Smooth muscle cell (in vitro differentiated cells): ENCODE data around the gene CEBPZ. TPM values are rescaled to one million over a fixed set of nuclear protein-coding genes. Genes with fewer than 3 reads are reported as not detected.

Experiments
- DNase-seq: peaks from one replicate; lab custom pipeline; 2025; ENCODE audit not compliant: unreplicated experiment; lab: John Stamatoyannopoulos, UW
- H2AFZ ChIP-seq: fragments of 200-600 bp; sonication (generic); 2 replicates; pipeline ENCODE4 v1.6.0; 2016; ENCODE audit warnings: antibody characterized with exemption, low read depth, mild to moderate bottlenecking
- H3F3A ChIP-seq: fragments of 200-600 bp; sonication (generic); 2 replicates; pipeline ENCODE4 v1.6.0; 2017; ENCODE audit warnings: antibody characterized with exemption, low read depth
- H3K27ac ChIP-seq: fragments of 200-600 bp; sonication (generic); 2 replicates; pipeline ENCODE4 v1.5.1; 2016; ENCODE audit warnings: low read depth, mild to moderate bottlenecking
- H3K27me3 ChIP-seq: fragments of 200-600 bp; sonication (generic); 2 replicates; pipeline ENCODE4 v1.6.1; 2016; ENCODE audit warnings: low read depth, mild to moderate bottlenecking
- H3K36me3 ChIP-seq: fragments of 200-600 bp; sonication (generic); 2 replicates; pipeline ENCODE4 v1.5.1; 2016; ENCODE audit warnings: low read depth
- H3K4me1 ChIP-seq: fragments of 200-600 bp; sonication (generic); 2 replicates; pipeline ENCODE4 v1.5.1; 2016; ENCODE audit warnings: low read depth
- H3K4me2 ChIP-seq: fragments of 200-600 bp; sonication (generic); 2 replicates; pipeline ENCODE4 v1.6.0; 2016; ENCODE audit warnings: mild to moderate bottlenecking
- H3K4me3 ChIP-seq: fragments of 200-600 bp; sonication (generic); 2 replicates; pipeline ENCODE4 v1.5.1; 2016; ENCODE audit warnings: mild to moderate bottlenecking
- H3K79me2 ChIP-seq: fragments of 200-600 bp; sonication (generic); 2 replicates; pipeline ENCODE4 v1.6.0; 2016; ENCODE audit warnings: low read depth, mild to moderate bottlenecking
- H3K9ac ChIP-seq: fragments of 200-600 bp; sonication (generic); 2 replicates; pipeline ENCODE4 v1.6.0; 2016; ENCODE audit warnings: low read depth
- H3K9me3 ChIP-seq: fragments of 200-600 bp; sonication (generic); replicated peaks from 2 replicates; pipeline ENCODE4 v1.5.1; 2016; ENCODE audit warnings: low read depth
- H4K20me1 ChIP-seq: fragments of 200-600 bp; sonication (generic); 2 replicates; pipeline ENCODE4 v1.6.0; 2016; ENCODE audit warnings: low read depth
- CTCF ChIP-seq: fragments of 200-600 bp; sonication (generic); IDR thresholded peaks from 2 replicates; pipeline ENCODE4 v1.5.1; 2017; ENCODE audit warnings: borderline replicate concordance, mild to moderate bottlenecking, antibody characterized with exemption; ENCODE audit not compliant: insufficient read depth, poor library complexity, severe bottlenecking
- WGBS: methylation state at CpG from one replicate; pipeline ENCODE4 v1.1.7; 2016; ENCODE audit warnings: low lambda C conversion rate; 5-methylcytosine and 5-hydroxymethylcytosine counted together
- polyA plus RNA-seq: library from polyadenylated mRNA; unstranded; fragments of >200 nt; fragmentation: Nextera tagmentation; extraction: Ambion mirVana; gene quantifications from 2 replicates; pipeline ENCODE4 v1.2.1, GENCODE V29; 2016
- total RNA-seq: library from RNA; depleted of rRNA; stranded (reverse); fragments of >200 nt; gene quantifications from 2 replicates; pipeline ENCODE4 v1.2.3, GENCODE V29; 2014

The CEBPZ gene
- total and polyA plus RNA-seq, 2 experiments from 2014 or later: 18.9 to 41.8 TPM

DNA sequence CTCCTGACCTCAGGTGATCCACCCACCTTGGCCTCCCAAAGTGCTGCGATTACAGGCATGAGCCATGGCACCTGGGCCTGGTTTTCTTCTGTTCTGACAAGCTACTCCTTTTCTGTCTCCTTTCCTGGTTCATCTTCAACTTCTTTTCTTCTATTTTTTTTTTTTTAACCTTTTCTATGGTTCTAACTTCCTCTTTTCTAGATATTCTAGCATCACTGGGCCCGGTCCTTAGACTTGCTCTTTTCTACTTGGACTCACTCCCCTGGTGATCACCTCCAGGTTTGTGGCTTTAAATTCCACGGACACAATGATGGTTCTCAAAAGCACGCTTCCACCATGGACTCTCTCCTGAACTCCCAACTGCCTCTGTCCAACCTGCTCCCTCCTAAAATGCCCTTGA lies 76.6 kb downstream of the CEBPZ start:
- Histone ChIP-seq H3K79me2 (peaks cover 62% of the 10 kb centered on the region), H3K9ac (no peak overlapping the region), H3K36me3 (no peaks in the 10 kb centered on the region), H3K27me3 (no peaks in the 10 kb centered on the region), H2AFZ (no peak overlapping the region), H4K20me1 (peaks cover 25% of the 10 kb centered on the region), H3K27ac (no peak overlapping the region), H3F3A (no peaks in the 10 kb centered on the region), H3K4me1 (peaks cover 5% of the 10 kb centered on the region), H3K4me3 (no peak overlapping the region), H3K9me3 (no peaks in the 10 kb centered on the region), H3K4me2 (no peak overlapping the region)
- no peak for DNase-seq
- WGBS: 97% methylated on average over 4 of the region's 4 CpGs
- no peak for TF ChIP-seq CTCF

DNA sequence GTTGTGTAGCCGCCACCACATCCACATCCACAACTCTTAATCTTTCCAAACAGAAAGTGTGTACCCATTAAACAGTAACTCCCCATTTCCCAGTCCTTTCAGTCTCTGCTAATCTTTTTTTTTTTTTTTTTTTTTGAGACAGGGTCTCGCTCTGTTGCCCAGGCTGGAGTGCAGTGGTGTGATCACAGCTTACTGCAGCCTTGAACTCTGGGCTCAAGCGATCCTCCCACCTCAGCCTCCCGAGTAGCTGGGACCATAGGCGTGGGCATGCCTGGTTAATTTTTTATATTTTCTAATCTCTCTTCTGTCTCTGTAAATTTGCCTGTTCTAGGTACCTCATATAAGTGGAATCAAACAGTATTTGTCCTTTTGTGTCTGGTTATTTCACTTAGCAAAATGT lies 78.2 kb downstream of the CEBPZ start:
- H3K4me2 ChIP-seq: no peak overlapping the region
- DNase-seq: no peak
- no peaks in the 10 kb centered on the region for H3K36me3 ChIP-seq
- H3K9me3 ChIP-seq: no peaks in the 10 kb centered on the region
- peaks cover 62% of the 10 kb centered on the region for H3K79me2 ChIP-seq
- no peak overlapping the region for H3K4me3 ChIP-seq
- H3K4me1 ChIP-seq: peaks cover 5% of the 10 kb centered on the region
- 76% methylated on average over 5 of the region's 5 CpGs for WGBS
- no peaks in the 10 kb centered on the region for H3F3A ChIP-seq
- no peak for TF ChIP-seq CTCF
- no peak overlapping the region for H3K27ac ChIP-seq
- H2AFZ ChIP-seq: no peak overlapping the region
- H3K9ac ChIP-seq: no peak overlapping the region
- no peaks in the 10 kb centered on the region for H3K27me3 ChIP-seq
- H4K20me1 ChIP-seq: peaks cover 33% of the 10 kb centered on the region

Other genes with a start within 250 kb of the CEBPZ start
- 14.7 and 18.7 TPM in 2 replicates for gene HEATR5B, start 147.2 kb downstream of the CEBPZ start, total RNA-seq
- 4.4 and 7.0 TPM in 2 replicates for gene HEATR5B, start 147.2 kb downstream of the CEBPZ start, polyA plus RNA-seq
- gene GPATCH11, start 147.1 kb downstream of the CEBPZ start, total RNA-seq: 7.7 and 9.8 TPM in 2 replicates
- 3.9 TPM in 2 replicates for gene GPATCH11, start 147.1 kb downstream of the CEBPZ start, polyA plus RNA-seq
- gene EIF2AK2, start 74.6 kb downstream of the CEBPZ start, total RNA-seq: 24.6 and 32.9 TPM in 2 replicates
- 21.0 and 25.1 TPM in 2 replicates for gene EIF2AK2, start 74.6 kb downstream of the CEBPZ start, polyA plus RNA-seq
- gene SULT6B1, start 42.9 kb downstream of the CEBPZ start, total RNA-seq: not detected in 2 replicates
- not detected in 2 replicates for gene SULT6B1, start 42.9 kb downstream of the CEBPZ start, polyA plus RNA-seq
- gene CEBPZOS, start 35.1 kb downstream of the CEBPZ start, total RNA-seq: 9.5 and 10.8 TPM in 2 replicates
- gene CEBPZOS, start 35.1 kb downstream of the CEBPZ start, polyA plus RNA-seq: 7.8 and 10.1 TPM in 2 replicates
- gene NDUFAF7, start 62 bp upstream of the CEBPZ start, total RNA-seq: 14.5 and 46.9 TPM in 2 replicates
- 13.4 and 16.5 TPM in 2 replicates for gene NDUFAF7, start 62 bp upstream of the CEBPZ start, polyA plus RNA-seq
- 62.0 and 73.4 TPM in 2 replicates for gene PRKD3, start 93.2 kb upstream of the CEBPZ start, total RNA-seq
- 18.5 and 18.8 TPM in 2 replicates for gene PRKD3, start 93.2 kb upstream of the CEBPZ start, polyA plus RNA-seq
- gene QPCT, start 113.0 kb upstream of the CEBPZ start, total RNA-seq: 0.54 and 0.58 TPM in 2 replicates
- gene QPCT, start 113.0 kb upstream of the CEBPZ start, polyA plus RNA-seq: 0.27 and 2.0 TPM in 2 replicates